H9 (cell line): Measurements from ENCODE around the gene GSS. TPM values are rescaled to one million over a fixed set of nuclear protein-coding genes. Genes with fewer than 3 reads are reported as not detected.

Experiments used
- DNase-seq: peaks from one replicate; pipeline ENCODE4 v3.0.0-alpha.2; 2017
- H2AFZ ChIP-seq: one replicate; pipeline ENCODE4 v1.6.1; 2013; ENCODE audit warnings: mild to moderate bottlenecking, low read length, control low read depth, moderate library complexity
- H2AK5ac ChIP-seq: 2 replicates; pipeline ENCODE4 v1.6.1; 2013; ENCODE audit warnings: low read length, control low read depth, mixed read lengths; ENCODE audit not compliant: insufficient read length
- H2BK120ac ChIP-seq: one replicate; pipeline ENCODE4 v1.6.1; 2013; ENCODE audit warnings: low read depth, mild to moderate bottlenecking, low read length, control low read depth, inconsistent platforms; ENCODE audit not compliant: poor library complexity, severe bottlenecking
- H2BK12ac ChIP-seq: 2 replicates; pipeline ENCODE4 v1.6.1; 2013; ENCODE audit warnings: low read length, control low read depth, mixed read lengths, low read depth; ENCODE audit not compliant: insufficient read length
- H2BK15ac ChIP-seq: 2 replicates; pipeline ENCODE4 v1.6.1; 2013; ENCODE audit warnings: low read depth, low read length, control low read depth
- H2BK20ac ChIP-seq: one replicate; pipeline ENCODE4 v1.6.1; 2013; ENCODE audit warnings: low read depth, mild to moderate bottlenecking, low read length, control low read depth, inconsistent platforms; ENCODE audit not compliant: poor library complexity, severe bottlenecking
- H2BK5ac ChIP-seq: 2 replicates; pipeline ENCODE4 v1.6.1; 2013; ENCODE audit warnings: low read length, control low read depth, mixed read lengths; ENCODE audit not compliant: insufficient read length
- H3K14ac ChIP-seq: 2 replicates; pipeline ENCODE4 v1.6.1; 2013; ENCODE audit warnings: low read length, control low read depth; ENCODE audit not compliant: insufficient read depth
- H3K18ac ChIP-seq: 2 replicates; pipeline ENCODE4 v1.6.1; 2013; ENCODE audit warnings: low read depth, mild to moderate bottlenecking, mixed read lengths, low read length, control low read depth; ENCODE audit not compliant: insufficient read length
- H3K23ac ChIP-seq: 2 replicates; pipeline ENCODE4 v1.6.1; 2013; ENCODE audit warnings: low read length, control low read depth, mixed read lengths, low read depth; ENCODE audit not compliant: insufficient read length
- H3K23me2 ChIP-seq: 2 replicates; pipeline ENCODE4 v1.6.1; 2013; ENCODE audit warnings: low read depth, mild to moderate bottlenecking, mixed read lengths, low read length, control low read depth; ENCODE audit not compliant: insufficient read length, poor library complexity, severe bottlenecking
- H3K27ac ChIP-seq: 2 replicates; pipeline ENCODE4 v1.5.1; 2013; ENCODE audit warnings: low read length, control low read depth, mixed read lengths, low read depth; ENCODE audit not compliant: insufficient read length
- H3K27me3 ChIP-seq: 2 replicates; pipeline ENCODE4 v1.6.1; 2013; ENCODE audit warnings: low read length, control low read depth, inconsistent platforms; ENCODE audit not compliant: insufficient read depth
- H3K4ac ChIP-seq: 2 replicates; pipeline ENCODE4 v1.6.1; 2013; ENCODE audit warnings: low read depth, mild to moderate bottlenecking, control low read depth, inconsistent platforms, low read length, moderate library complexity
- H3K4me1 ChIP-seq: 2 replicates; pipeline ENCODE4 v1.6.1; 2013; ENCODE audit warnings: low read length, control low read depth, inconsistent platforms; ENCODE audit not compliant: insufficient read depth
- H3K4me2 ChIP-seq: 2 replicates; pipeline ENCODE4 v1.6.1; 2013; ENCODE audit warnings: low read length, control low read depth, mixed read lengths; ENCODE audit not compliant: insufficient read length, insufficient read depth
- H3K56ac ChIP-seq: 2 replicates; pipeline ENCODE4 v1.6.1; 2013; ENCODE audit warnings: low read depth, mild to moderate bottlenecking, mixed read lengths, low read length, control low read depth; ENCODE audit not compliant: insufficient read length
- H3K79me1 ChIP-seq: 2 replicates; pipeline ENCODE4 v1.6.1; 2013; ENCODE audit warnings: low read depth, mild to moderate bottlenecking, moderate library complexity, low read length, control low read depth, inconsistent platforms; ENCODE audit not compliant: insufficient read depth, poor library complexity, severe bottlenecking
- H3K79me2 ChIP-seq: 2 replicates; pipeline ENCODE4 v1.6.1; 2013; ENCODE audit warnings: low read length, control low read depth, inconsistent platforms; ENCODE audit not compliant: insufficient read depth
- H3K9ac ChIP-seq: 2 replicates; pipeline ENCODE4 v1.6.1; 2013; ENCODE audit warnings: low read length, control low read depth, mixed read lengths; ENCODE audit not compliant: insufficient read length; ENCODE audit errors: extremely low read depth
- H3K9me3 ChIP-seq: one replicate; pipeline ENCODE4 v1.6.1; 2013; ENCODE audit warnings: low read depth, low read length, inconsistent platforms; ENCODE audit not compliant: control insufficient read depth
- H3T11ph ChIP-seq: one replicate; pipeline ENCODE4 v1.6.1; 2013; ENCODE audit warnings: mild to moderate bottlenecking, low read length, control low read depth, inconsistent platforms
- H4K20me1 ChIP-seq: one replicate; pipeline ENCODE4 v1.6.1; 2013; ENCODE audit not compliant: control insufficient read depth, insufficient read length, insufficient read depth
- H4K5ac ChIP-seq: 2 replicates; pipeline ENCODE4 v1.6.1; 2013; ENCODE audit warnings: low read depth, mild to moderate bottlenecking, mixed read lengths, low read length, control low read depth; ENCODE audit not compliant: insufficient read length
- H4K8ac ChIP-seq: replicated peaks from 2 replicates; pipeline ENCODE4 v1.6.1; 2013; ENCODE audit warnings: low read length, control low read depth, mixed read lengths, low read depth; ENCODE audit not compliant: insufficient read length
- H4K91ac ChIP-seq: 2 replicates; pipeline ENCODE4 v1.6.1; 2013; ENCODE audit warnings: low read depth, mild to moderate bottlenecking, moderate library complexity, mixed read lengths, low read length, control low read depth; ENCODE audit not compliant: insufficient read length
- H3K27ac Mint-ChIP-seq, 3 experiments: 2 replicates in 2 of 3; 3 replicates in 1 of 3; pipeline ENCODE4 v1.8.0; 2020 to 2021; ENCODE audit warnings: mixed read lengths in 3 of 3, mild to moderate bottlenecking in 1 of 3, moderate library complexity in 1 of 3
- H3K27me3 Mint-ChIP-seq: 2 replicates; pipeline ENCODE4 v1.8.0; 2021; ENCODE audit warnings: low read depth, mild to moderate bottlenecking, moderate library complexity, mixed read lengths
- H3K36me3 Mint-ChIP-seq, 3 experiments: 2 replicates in 2 of 3; 3 replicates in 1 of 3; pipeline ENCODE4 v1.8.0; 2020 to 2021; ENCODE audit warnings: low read depth in 3 of 3, mixed read lengths in 3 of 3; ENCODE audit not compliant: insufficient read depth in 1 of 3
- H3K4me1 Mint-ChIP-seq, 2 experiments: 2 replicates each; pipeline ENCODE4 v1.8.0; 2020; ENCODE audit warnings: mixed read lengths in 2 of 2
- H3K4me3 Mint-ChIP-seq, 2 experiments: 2 replicates in 1 of 2; 3 replicates in 1 of 2; pipeline ENCODE4 v1.8.0; 2020 to 2021; ENCODE audit warnings: mild to moderate bottlenecking in 2 of 2, mixed read lengths in 2 of 2, moderate library complexity in 1 of 2
- H3K9me3 Mint-ChIP-seq, 2 experiments: 2 replicates in 1 of 2; 3 replicates in 1 of 2; pipeline ENCODE4 v1.8.0; 2020; ENCODE audit warnings: mild to moderate bottlenecking in 2 of 2, mixed read lengths in 2 of 2, moderate library complexity in 1 of 2
- CTCF ChIP-seq: fragments of 200-600 bp; sonication (generic); conservative IDR thresholded peaks from 3 replicates; pipeline ENCODE4 v1.8.0; 2021; ENCODE audit warnings: antibody characterized with exemption, mild to moderate bottlenecking
- WGBS: extraction: QIAGEN DNeasy Blood & Tissue Kit; methylation state at CpG from one replicate; pipeline ENCODE4 v1.1.7; 2013; ENCODE audit warnings: missing lambda C conversion rate, low lambda C conversion rate, mixed read lengths; ENCODE audit not compliant: insufficient read length; ENCODE audit errors: extremely low coverage; 5-methylcytosine and 5-hydroxymethylcytosine counted together
- total RNA-seq: library from RNA; stranded (reverse); gene quantifications from 2 replicates; pipeline ENCODE4 v1.2.1, GENCODE V29; 2021

GSS gene
- total RNA-seq, 1 experiment from 2014 or later, result 48.5 TPM

GRCh38 chr20:34922654-34923381 is 32.8 kb downstream of the GSS start:
- no peak overlapping the region for H3K23ac ChIP-seq
- no peak overlapping the region for H3K27ac Mint-ChIP-seq
- H3K23me2 ChIP-seq, result no peaks in the 10 kb centered on the region
- H2BK12ac ChIP-seq, result no peak overlapping the region
- no peak overlapping the region for H2AK5ac ChIP-seq
- H3K18ac ChIP-seq, result no peak overlapping the region
- no peak overlapping the region for H3K4ac ChIP-seq
- H2BK15ac ChIP-seq, result no peak overlapping the region
- no peak overlapping the region for H3T11ph ChIP-seq
- H4K91ac ChIP-seq, result no peak overlapping the region
- H3K9me3 Mint-ChIP-seq, result no peaks in the 10 kb centered on the region
- H3K36me3 Mint-ChIP-seq, result peaks cover 5 to 29% (median 18%) of the 10 kb centered on the region in 3 experiments; a peak in 6 of 7 replicates
- no peak overlapping the region for H3K9ac ChIP-seq
- no peak overlapping the region for H3K14ac ChIP-seq
- H3K56ac ChIP-seq, result no peak overlapping the region
- H3K4me1 ChIP-seq, result no peaks in the 10 kb centered on the region
- no peak overlapping the region for H3K27ac ChIP-seq
- no peaks in the 10 kb centered on the region for H3K9me3 ChIP-seq
- H3K27me3 ChIP-seq, result no peaks in the 10 kb centered on the region
- H4K5ac ChIP-seq, result no peak overlapping the region
- no peaks in the 10 kb centered on the region for H4K20me1 ChIP-seq
- no peaks in the 10 kb centered on the region for H3K79me1 ChIP-seq
- no peak overlapping the region for H3K4me2 ChIP-seq
- no peaks in the 10 kb centered on the region for H3K27me3 Mint-ChIP-seq
- H2BK120ac ChIP-seq, result no peak overlapping the region
- no peak overlapping the region for H4K8ac ChIP-seq
- H2AFZ ChIP-seq, result no peak overlapping the region
- H2BK5ac ChIP-seq, result no peak overlapping the region
- no peaks in the 10 kb centered on the region for H3K4me1 Mint-ChIP-seq
- H3K4me3 Mint-ChIP-seq, result no peak overlapping the region
- H2BK20ac ChIP-seq, result no peak overlapping the region
- no peak for DNase-seq
- WGBS, result no CpG with 5 or more reads among the region's 5 CpGs
- no peak for TF ChIP-seq CTCF
- no peaks in the 10 kb centered on the region for H3K79me2 ChIP-seq
